IPS-18c (cell line): ENCODE results near the gene GBF1.

Source experiments
- H3K4me3 ChIP-seq: 2 replicates; pipeline ENCODE4 v1.7.0; 2013; ENCODE audit warnings: low read depth, mild to moderate bottlenecking, low read length, moderate library complexity; ENCODE audit not compliant: insufficient read depth
- H3K9me3 ChIP-seq: one replicate; pipeline ENCODE4 v1.6.1; 2013; ENCODE audit warnings: mild to moderate bottlenecking, low read length, moderate library complexity; ENCODE audit not compliant: control insufficient read depth, insufficient read depth

GBF1 gene

DNA sequence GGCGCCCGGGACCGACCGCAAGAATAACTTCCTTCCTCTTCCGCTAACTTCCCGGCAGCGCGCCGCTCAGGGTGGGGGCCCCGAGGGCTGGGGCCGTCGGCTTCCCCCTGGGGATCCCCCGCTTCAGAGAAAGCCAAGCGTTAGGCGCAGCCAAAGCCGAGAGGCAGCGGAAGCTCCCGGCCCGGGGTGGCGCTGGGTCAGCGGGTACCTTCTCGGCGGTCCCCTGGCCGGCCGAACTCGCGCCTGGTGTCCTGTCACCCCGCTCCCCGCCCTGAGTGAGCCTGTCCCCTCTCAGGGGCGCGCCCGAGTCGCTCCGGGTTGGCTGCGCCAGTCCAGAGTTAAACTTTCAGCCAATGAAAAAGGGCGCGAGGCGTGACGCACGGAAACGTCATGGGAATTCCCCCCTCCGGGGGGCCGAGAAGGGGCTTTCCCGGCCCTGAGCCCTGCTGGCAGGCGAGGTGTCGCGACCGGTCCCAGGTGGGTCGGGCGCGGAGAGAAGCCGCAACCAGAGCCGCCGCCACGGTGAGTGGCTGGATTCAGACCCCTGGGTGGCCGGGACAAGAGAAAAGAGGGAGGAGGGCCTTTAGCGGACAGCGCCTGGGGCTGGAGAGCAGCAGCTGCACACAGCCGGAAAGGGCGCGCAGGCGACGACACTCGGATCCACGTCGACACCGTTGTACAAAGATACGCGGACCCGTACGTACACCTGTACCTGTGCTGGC is 148.9 kb downstream of the GBF1 start:
- Histone ChIP-seq H3K9me3 (peaks cover 2% of the 10 kb centered on the region), H3K4me3 (peak overlapping the region; percentile 75)

DNA sequence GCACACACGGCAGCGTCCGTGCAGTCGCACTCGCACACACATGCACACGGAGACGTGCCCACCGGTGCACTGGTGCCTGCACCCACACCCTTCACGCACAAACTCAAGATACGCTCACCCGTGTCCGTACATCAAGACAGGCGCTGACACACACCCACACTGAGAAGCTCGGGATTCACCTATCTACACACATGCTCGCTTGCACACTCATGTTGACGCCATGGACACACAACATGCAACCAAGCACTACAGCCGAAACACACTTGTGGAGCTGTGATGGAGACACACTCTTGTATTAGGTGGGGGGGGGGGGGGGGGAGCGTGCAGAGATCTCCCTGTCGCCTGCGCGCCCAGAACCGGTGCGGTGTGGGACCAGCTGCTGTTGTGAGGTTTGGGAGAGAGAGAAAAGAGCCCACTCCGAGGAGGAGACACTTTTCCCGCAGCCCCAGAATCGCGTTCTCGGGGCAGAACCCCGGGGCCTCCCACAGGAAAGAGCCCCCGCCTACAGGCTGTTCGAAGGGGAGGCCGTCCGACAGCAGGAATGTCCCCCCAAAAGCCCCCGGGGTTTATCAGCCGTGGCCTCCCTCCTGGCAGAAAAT is 149.6 kb downstream of the GBF1 start:
- Histone ChIP-seq H3K4me3 (peak overlapping the region; percentile 75), H3K9me3 (peaks cover 2% of the 10 kb centered on the region)

DNA sequence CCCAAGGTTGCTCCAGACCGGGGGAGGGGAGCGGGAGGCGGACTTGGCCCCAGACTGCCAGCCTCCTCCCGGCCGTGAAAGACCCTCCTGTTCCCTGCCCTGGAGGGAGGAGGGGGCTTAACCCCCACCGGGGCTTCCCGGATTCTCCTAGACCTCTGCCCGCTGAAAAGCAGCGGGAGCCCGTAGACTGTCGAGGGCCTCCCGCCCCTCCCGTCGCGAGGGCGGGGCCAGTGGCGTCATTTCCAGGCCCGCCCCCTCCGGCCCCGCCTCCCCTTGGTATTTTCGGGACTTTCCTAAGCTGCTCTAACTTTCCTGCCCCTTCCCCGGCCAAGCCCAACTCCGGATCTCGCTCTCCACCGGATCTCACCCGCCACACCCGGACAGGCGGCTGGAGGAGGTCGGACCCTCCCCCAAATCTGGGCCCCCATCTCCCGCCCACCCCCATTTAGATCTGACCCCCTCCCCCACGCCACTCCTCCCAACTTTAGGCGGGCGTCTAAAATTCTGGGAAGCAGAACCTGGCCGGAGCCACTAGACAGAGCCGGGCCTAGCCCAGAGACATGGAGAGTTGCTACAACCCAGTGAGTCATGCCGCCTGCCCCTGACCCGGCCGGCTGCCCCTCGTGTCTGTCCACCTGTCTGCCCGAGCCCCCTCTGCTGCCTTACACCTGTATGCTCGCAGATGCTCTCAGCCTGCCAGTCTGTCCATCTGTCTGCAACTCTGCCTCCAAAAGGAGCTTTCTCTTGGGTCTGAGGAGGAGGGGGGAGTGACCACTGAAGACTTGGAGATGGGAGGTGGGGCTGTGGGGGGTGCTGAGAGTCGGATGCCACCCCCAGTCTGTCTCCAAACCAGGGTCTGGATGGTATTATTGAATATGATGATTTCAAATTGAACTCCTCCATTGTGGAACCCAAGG is 150.3 kb downstream of the GBF1 start, which contains the start of gene NFKB2:
TSS of gene NFKB2 (plus strand) at position 306 of the 917 bp plus-strand sequence. CDS start at position 561, 255 bp downstream.
- Histone ChIP-seq H3K4me3 (peak within 1 kb of the TSS; percentile 75), H3K9me3 (peaks cover 2% of the 10 kb centered on the region)

DNA sequence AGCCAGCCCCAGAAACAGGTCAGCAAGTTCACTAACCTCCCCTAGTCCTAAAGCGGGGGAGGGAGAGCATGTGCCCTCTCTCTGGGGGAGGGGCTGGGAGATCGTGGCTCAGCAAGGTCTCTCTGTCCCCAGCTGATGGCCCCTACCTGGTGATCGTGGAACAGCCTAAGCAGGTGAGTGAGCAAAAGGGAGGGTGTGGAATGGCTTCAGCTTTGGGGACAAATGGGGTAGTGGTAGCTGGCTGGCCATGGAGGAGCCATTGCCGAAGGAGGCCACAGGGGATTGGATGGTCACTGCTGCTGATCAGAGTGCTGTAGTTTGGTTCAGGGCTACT is 151.0 kb downstream of the GBF1 start:
- Histone ChIP-seq H3K9me3 (peaks cover 2% of the 10 kb centered on the region), H3K4me3 (peak overlapping the region; percentile 75)

DNA sequence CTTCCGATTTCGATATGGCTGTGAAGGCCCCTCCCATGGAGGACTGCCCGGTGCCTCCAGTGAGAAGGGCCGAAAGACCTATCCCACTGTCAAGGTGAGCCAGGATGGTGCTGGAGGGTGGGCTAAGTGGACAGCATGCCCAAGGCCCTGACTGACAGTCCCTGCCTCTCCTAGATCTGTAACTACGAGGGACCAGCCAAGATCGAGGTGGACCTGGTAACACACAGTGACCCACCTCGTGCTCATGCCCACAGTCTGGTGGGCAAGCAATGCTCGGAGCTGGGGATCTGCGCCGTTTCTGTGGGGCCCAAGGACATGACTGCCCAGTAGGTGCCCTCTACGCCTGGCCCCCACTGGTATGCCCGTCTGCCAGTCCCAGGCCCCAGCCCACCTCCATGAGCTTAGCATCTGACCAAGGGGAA is 151.4 kb downstream of the GBF1 start:
- H3K4me3 ChIP-seq, result peak overlapping the region; percentile 75; the same call in 1 of the 2 replicates

DNA sequence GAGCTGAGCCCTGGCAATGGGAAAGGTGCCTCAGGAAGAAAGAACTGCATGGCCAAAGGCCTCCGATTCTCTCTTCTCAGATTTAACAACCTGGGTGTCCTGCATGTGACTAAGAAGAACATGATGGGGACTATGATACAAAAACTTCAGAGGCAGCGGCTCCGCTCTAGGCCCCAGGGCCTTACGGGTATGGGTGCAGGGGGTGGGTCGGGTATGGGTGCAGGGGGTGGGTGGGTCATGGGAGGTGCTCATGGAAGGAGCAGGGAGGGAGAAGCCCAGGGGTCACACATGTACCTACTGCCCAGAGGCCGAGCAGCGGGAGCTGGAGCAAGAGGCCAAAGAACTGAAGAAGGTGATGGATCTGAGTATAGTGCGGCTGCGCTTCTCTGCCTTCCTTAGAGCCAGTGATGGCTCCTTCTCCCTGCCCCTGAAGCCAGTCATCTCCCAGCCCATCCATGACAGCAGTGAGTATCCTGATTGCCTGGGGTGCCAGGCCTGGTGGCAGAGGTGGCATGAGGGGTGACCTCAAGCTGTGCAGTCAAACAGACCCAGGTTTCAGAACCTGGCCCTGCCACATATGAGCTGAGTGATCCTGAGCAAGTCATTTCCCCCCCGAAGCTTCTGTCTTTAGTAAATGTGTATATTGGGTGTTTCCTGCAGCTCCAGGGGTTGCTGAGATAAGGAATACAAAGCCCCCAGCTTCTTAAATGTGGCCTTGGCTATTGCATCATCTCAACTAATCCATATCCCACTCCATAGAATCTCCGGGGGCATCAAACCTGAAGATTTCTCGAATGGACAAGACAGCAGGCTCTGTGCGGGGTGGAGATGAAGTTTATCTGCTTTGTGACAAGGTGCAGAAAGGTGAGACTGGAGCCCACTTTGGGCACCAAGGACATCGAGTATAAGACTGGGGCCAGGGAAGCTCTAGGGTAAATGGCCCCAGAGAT is 152.2 kb downstream of the GBF1 start:
- peaks cover 2% of the 10 kb centered on the region for H3K9me3 ChIP-seq
- no peak overlapping the region for H3K4me3 ChIP-seq

More for the DNA sequence above, 151.4 kb downstream of the GBF1 start:
- peaks cover 2% of the 10 kb centered on the region for H3K9me3 ChIP-seq

DNA sequence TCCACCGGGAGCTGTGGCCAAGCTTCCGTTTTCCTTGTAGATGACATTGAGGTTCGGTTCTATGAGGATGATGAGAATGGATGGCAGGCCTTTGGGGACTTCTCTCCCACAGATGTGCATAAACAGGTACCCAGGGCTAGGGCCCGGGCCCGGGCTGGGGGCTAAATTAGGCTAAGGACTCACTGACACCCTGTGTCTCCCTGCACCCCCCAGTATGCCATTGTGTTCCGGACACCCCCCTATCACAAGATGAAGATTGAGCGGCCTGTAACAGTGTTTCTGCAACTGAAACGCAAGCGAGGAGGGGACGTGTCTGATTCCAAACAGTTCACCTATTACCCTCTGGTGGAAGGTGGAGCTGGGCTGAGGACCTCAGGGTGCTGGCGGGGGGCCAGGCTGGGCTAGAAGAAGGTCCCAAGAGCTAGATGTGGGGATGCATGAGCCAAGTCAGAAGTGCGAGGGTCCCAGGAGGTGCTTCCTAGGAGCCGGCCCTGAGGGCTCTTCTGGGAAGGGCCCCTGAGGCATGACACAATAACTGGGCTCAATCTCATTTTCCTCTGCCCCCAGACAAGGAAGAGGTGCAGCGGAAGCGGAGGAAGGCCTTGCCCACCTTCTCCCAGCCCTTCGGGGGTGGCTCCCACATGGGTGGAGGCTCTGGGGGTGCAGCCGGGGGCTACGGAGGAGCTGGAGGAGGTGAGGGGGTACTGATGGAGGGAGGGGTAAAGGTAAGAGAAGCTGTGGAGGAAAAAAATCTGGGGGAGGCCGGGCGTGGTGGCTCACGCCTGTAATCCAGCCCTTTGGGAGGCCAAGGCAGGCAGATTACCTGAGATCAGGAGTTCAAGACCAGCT is 153.1 kb downstream of the GBF1 start:
- H3K9me3 ChIP-seq, result peaks cover 2% of the 10 kb centered on the region
- H3K4me3 ChIP-seq, result no peak overlapping the region

DNA sequence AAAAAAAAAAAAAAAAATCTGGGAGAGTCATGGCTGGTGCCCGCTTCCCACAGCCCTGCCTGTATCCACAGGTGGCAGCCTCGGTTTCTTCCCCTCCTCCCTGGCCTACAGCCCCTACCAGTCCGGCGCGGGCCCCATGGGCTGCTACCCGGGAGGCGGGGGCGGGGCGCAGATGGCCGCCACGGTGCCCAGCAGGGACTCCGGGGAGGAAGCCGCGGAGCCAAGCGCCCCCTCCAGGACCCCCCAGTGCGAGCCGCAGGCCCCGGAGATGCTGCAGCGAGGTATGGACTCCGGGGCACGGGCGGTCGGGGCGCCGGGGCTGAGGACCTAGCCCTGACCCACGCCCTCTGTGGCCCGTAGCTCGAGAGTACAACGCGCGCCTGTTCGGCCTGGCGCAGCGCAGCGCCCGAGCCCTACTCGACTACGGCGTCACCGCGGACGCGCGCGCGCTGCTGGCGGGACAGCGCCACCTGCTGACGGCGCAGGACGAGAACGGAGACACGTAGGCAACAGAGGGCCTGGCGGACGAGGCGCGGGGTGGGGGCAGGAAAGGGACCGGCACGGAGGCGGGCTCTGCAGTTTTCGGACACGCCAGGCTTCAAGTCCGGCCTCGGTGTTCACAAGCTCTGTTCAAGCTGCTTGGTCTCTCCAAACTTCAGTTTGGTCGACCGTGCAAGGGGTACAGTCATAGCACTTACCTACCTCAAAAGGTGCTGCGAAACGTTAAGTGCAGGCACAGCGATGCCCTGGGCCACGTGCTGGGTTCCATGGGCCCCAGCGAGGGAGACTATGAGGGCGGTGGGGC is 154.1 kb downstream of the GBF1 start:
- Histone ChIP-seq H3K4me3 (peak overlapping the region; percentile 67; the same call in 1 of the 2 replicates), H3K9me3 (peaks cover 2% of the 10 kb centered on the region)

DNA sequence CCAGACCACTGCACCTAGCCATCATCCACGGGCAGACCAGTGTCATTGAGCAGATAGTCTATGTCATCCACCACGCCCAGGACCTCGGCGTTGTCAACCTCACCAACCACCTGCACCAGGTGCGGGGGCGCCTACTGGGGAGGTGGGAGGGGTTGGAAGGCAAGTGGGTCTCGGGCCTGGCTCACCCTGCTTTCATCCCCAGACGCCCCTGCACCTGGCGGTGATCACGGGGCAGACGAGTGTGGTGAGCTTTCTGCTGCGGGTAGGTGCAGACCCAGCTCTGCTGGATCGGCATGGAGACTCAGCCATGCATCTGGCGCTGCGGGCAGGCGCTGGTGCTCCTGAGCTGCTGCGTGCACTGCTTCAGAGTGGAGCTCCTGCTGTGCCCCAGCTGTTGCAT is 154.7 kb downstream of the GBF1 start:
- no peak overlapping the region for H3K4me3 ChIP-seq

DNA sequence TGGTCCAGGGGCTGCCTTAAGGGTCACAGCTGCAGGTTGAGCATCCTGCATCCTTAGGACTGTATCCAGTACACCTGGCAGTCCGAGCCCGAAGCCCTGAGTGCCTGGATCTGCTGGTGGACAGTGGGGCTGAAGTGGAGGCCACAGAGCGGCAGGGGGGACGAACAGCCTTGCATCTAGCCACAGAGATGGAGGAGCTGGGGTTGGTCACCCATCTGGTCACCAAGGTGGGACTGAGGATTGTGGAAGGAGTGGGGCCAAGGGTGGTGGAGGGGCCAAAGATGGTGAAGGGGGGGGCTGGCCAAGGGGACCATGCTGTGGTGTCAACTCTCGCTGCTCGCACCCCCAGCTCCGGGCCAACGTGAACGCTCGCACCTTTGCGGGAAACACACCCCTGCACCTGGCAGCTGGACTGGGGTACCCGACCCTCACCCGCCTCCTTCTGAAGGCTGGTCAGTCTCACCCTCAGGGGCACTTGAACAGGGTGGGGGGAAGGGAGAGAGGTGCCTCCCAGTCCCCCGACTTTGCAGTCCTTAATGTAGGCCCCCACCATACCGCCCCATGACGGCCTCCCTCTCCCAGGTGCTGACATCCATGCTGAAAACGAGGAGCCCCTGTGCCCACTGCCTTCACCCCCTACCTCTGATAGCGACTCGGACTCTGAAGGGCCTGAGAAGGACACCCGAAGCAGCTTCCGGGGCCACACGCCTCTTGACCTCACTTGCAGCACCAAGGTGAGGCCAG is 155.4 kb downstream of the GBF1 start:
- Histone ChIP-seq H3K4me3 (no peak overlapping the region), H3K9me3 (no peaks in the 10 kb centered on the region)

More for the DNA sequence above, 154.7 kb downstream of the GBF1 start:
- peaks cover 2% of the 10 kb centered on the region for H3K9me3 ChIP-seq

DNA sequence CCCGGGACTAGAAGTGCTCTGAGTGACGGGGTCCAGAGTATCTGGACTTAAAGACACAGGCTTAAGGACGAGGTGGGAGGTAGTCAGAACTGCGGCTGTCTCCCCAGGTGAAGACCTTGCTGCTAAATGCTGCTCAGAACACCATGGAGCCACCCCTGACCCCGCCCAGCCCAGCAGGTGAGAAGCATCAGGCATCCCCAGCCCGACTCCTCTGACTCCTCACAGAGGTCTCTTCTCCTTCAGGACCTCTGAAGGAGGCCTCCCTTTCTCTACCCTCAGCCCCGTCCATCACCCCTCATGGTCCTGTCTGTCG is 156.0 kb downstream of the GBF1 start:
- no peaks in the 10 kb centered on the region for H3K9me3 ChIP-seq
- no peak overlapping the region for H3K4me3 ChIP-seq

DNA sequence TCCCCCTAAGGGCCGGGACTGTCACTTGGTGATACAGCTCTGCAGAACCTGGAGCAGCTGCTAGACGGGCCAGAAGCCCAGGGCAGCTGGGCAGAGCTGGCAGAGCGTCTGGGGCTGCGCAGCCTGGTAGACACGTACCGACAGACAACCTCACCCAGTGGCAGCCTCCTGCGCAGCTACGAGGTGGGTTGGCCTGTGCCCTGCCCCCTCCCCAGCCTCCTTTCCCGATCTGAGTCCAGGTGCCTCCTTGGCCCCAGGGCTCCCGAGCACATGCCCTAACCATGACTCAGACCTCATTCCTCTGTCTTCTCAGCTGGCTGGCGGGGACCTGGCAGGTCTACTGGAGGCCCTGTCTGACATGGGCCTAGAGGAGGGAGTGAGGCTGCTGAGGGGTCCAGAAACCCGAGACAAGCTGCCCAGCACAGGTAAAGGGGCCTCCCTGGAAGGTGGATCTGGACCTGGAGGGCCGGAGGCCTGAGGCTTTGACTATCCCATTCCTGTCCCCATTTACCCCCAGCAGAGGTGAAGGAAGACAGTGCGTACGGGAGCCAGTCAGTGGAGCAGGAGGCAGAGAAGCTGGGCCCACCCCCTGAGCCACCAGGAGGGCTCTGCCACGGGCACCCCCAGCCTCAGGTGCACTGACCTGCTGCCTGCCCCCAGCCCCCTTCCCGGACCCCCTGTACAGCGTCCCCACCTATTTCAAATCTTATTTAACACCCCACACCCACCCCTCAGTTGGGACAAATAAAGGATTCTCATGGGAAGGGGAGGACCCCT is 156.6 kb downstream of the GBF1 start:
- Histone ChIP-seq H3K9me3 (no peaks in the 10 kb centered on the region), H3K4me3 (no peak overlapping the region)

DNA sequence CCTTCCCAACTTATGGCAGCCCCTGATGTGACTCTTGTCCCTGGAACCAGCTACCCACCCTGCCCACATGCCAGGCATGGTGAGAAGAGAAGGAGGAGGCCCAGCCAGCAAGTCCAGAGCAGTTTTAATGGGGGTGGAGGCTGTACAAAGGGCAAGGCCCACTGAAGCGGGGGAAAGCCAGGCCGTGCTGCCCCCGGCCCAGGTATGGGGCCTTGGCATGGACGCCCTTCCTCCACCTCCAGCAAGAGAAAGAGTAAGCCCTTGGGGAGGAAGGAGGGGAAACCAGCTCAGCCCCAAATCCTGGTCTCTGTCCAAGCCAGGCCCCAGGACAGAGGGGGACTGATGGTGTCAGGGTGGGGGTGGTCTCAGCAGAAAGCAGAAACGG is 157.2 kb downstream of the GBF1 start:
- Histone ChIP-seq H3K9me3 (no peaks in the 10 kb centered on the region), H3K4me3 (no peak overlapping the region)

DNA sequence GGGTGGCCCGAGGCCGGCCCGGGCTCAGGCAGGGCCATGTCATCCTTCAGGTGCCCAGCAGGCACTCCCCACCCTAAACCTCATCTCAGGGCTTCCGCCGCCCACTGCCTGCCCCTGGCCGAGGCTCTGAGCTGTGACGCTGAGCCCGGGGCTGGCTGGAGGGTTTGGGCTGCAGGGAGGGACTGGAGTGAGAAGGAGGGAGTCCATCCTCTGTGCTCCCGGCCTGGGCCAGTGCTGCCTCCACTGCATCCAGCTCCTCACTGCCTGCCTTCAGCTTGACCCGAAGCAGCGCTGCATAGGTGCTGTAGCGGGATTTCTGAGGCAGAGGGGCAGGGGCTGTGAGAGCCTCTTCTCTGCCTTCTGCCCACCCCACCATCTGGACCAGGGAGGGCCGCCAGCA is 157.8 kb downstream of the GBF1 start:
- Histone ChIP-seq H3K4me3 (no peak overlapping the region), H3K9me3 (no peaks in the 10 kb centered on the region)
